Naive B cell (primary cell): ENCODE results near the gene ALDH2. TPM values are rescaled to one million over a fixed set of nuclear protein-coding genes. Genes with fewer than 3 reads are reported as not detected.
"Not testable (repeated sequence)": the region's sequence is repeated elsewhere in the genome, so short reads cannot be mapped to it uniquely, and the experiment has no call there.

Source experiments
- ATAC-seq, 2 donors: fragments of 150-1000 bp; cut with Tn5 transposase; 2 replicates each; pipeline ENCODE4 v1.10.0; 2021; ENCODE audit warnings: low read depth in 2 of 2, mild to moderate bottlenecking in 2 of 2, moderate library complexity in 2 of 2
- DNase-seq: peaks from one replicate; pipeline ENCODE4 v3.0.0; 2022
- H3K27ac Mint-ChIP-seq, 6 donors: one replicate each; pipeline ENCODE4 v1.8.0; 2020 to 2022; ENCODE audit warnings: mild to moderate bottlenecking in 6 of 6, mixed read lengths in 6 of 6, moderate library complexity in 5 of 6, inconsistent platforms in 2 of 6
- H3K27me3 Mint-ChIP-seq, 3 donors: one replicate each; pipeline ENCODE4 v1.8.0; 2021 to 2022; ENCODE audit warnings: mixed read lengths in 3 of 3, mild to moderate bottlenecking in 1 of 3
- H3K36me3 Mint-ChIP-seq, 2 donors: one replicate each; pipeline ENCODE4 v1.8.0; 2020 to 2022; ENCODE audit warnings: mixed read lengths in 2 of 2, inconsistent platforms in 1 of 2, mild to moderate bottlenecking in 1 of 2
- H3K4me1 Mint-ChIP-seq, 3 donors: one replicate each; pipeline ENCODE4 v1.8.0; 2020 to 2022; ENCODE audit warnings: mixed read lengths in 3 of 3, inconsistent platforms in 1 of 3, mild to moderate bottlenecking in 1 of 3, moderate library complexity in 1 of 3
- H3K4me3 Mint-ChIP-seq, 8 donors: one replicate each; pipeline ENCODE4 v1.8.0; 2020 to 2022; ENCODE audit warnings: mild to moderate bottlenecking in 8 of 8, mixed read lengths in 8 of 8, moderate library complexity in 8 of 8, inconsistent platforms in 2 of 8
- H3K9me3 Mint-ChIP-seq, 7 donors: one replicate each; pipeline ENCODE4 v1.8.0; 2020 to 2022; ENCODE audit warnings: mixed read lengths in 7 of 7, mild to moderate bottlenecking in 5 of 7, inconsistent platforms in 2 of 7, moderate library complexity in 1 of 7
- polyA plus RNA-seq, 6 donors: library from polyadenylated mRNA; unstranded; fragments of 300-500 nt; fragmentation: Illumina TruSeq; gene quantifications; one replicate each; pipeline ENCODE4 v1.2.3, GENCODE V29; 2021; ENCODE audit warnings: low read depth in 6 of 6

ALDH2 gene
- polyA plus RNA-seq, 6 donors from 2014 or later: 11.5 to 16.9 (median 13.2) TPM

GRCh38 chr12:111807232-111807631 lies 40.5 kb downstream of the ALDH2 start:
- no peaks in the 10 kb centered on the region for H3K36me3 Mint-ChIP-seq
- no peak for DNase-seq
- H3K4me3 Mint-ChIP-seq: no peak overlapping the region

GRCh38 chr12:111812881-111813741 lies 46.4 kb downstream of the ALDH2 start:
- H3K27me3 Mint-ChIP-seq: peaks cover 0 to 11% (median 0%) of the 10 kb centered on the region in 3 donors
- H3K27ac Mint-ChIP-seq: peak overlapping the region in 1 of 6 donors; percentile 32
- no peak overlapping the region for H3K4me3 Mint-ChIP-seq
- DNase-seq (peak; percentile 63), ATAC-seq (peak; percentile 84 to 89)
- H3K36me3 Mint-ChIP-seq: no peaks in the 10 kb centered on the region
- no peaks in the 10 kb centered on the region for H3K9me3 Mint-ChIP-seq
- peaks cover 8 to 11% (median 9%) of the 10 kb centered on the region in 3 donors for H3K4me1 Mint-ChIP-seq

More at GRCh38 chr12:111807232-111807631, 40.5 kb downstream of the ALDH2 start:
- Mint-ChIP-seq H3K27ac (no peak overlapping the region), H3K9me3 (no peaks in the 10 kb centered on the region), H3K4me1 (peaks cover 0 to 3% (median 0%) of the 10 kb centered on the region in 3 donors), H3K27me3 (no peaks in the 10 kb centered on the region)
- ATAC-seq: no peak

- ATAC-seq: no peak
- peaks cover 0 to 12% (median 5%) of the 10 kb centered on the region in 7 donors for H3K9me3 Mint-ChIP-seq
- DNase-seq: no peak
- no peak overlapping the region for H3K4me3 Mint-ChIP-seq
- H3K27me3 Mint-ChIP-seq: peaks cover 5 to 23% (median 12%) of the 10 kb centered on the region in 3 donors
- H3K27ac Mint-ChIP-seq: no peak overlapping the region
- H3K36me3 Mint-ChIP-seq: peaks cover 5 to 8% of the 10 kb centered on the region in 2 donors
- peaks cover 8 to 11% (median 9%) of the 10 kb centered on the region in 3 donors for H3K4me1 Mint-ChIP-seq
These were observed 49.4 kb downstream of the ALDH2 start for GRCh38 chr12:111816065-111816615.

GRCh38 chr12:111816898-111817297 lies 50.2 kb downstream of the ALDH2 start:
- Mint-ChIP-seq H3K27me3 (peaks cover 5 to 23% (median 16%) of the 10 kb centered on the region in 3 donors), H3K9me3 (peaks cover 0 to 19% (median 7%) of the 10 kb centered on the region in 7 donors), H3K4me1 (peaks cover 6 to 11% (median 8%) of the 10 kb centered on the region in 3 donors)
- H3K27ac Mint-ChIP-seq, H3K4me3 Mint-ChIP-seq, ATAC-seq, DNase-seq, H3K36me3 Mint-ChIP-seq: not testable (repeated sequence)

GRCh38 chr12:111818340-111818739 lies 51.6 kb downstream of the ALDH2 start:
- Mint-ChIP-seq H3K9me3 (peaks cover 0 to 20% (median 7%) of the 10 kb centered on the region in 7 donors), H3K4me1 (peaks cover under 1 to 2% (median 2%) of the 10 kb centered on the region in 3 donors), H3K36me3 (peaks cover 5 to 8% of the 10 kb centered on the region in 2 donors), H3K4me3 (no peak overlapping the region), H3K27ac (no peak overlapping the region), H3K27me3 (peaks cover 5 to 30% (median 16%) of the 10 kb centered on the region in 3 donors)
- no peak for ATAC-seq
- DNase-seq: no peak

GRCh38 chr12:111819191-111820158 lies 52.7 kb downstream of the ALDH2 start:
- peaks cover 0 to 20% (median 7%) of the 10 kb centered on the region in 7 donors for H3K9me3 Mint-ChIP-seq
- peaks cover 5 to 28% (median 16%) of the 10 kb centered on the region in 3 donors for H3K27me3 Mint-ChIP-seq
- no peak overlapping the region for H3K27ac Mint-ChIP-seq
- peaks cover 5 to 8% of the 10 kb centered on the region in 2 donors for H3K36me3 Mint-ChIP-seq
- ATAC-seq (no peak), DNase-seq (no peak)
- H3K4me3 Mint-ChIP-seq: no peak overlapping the region
- H3K4me1 Mint-ChIP-seq: no peaks in the 10 kb centered on the region

GRCh38 chr12:111820828-111821227 lies 54.1 kb downstream of the ALDH2 start:
- not testable (repeated sequence) for ATAC-seq, H3K4me3 Mint-ChIP-seq, H3K27ac Mint-ChIP-seq, DNase-seq, H3K4me1 Mint-ChIP-seq, H3K36me3 Mint-ChIP-seq
- Mint-ChIP-seq H3K9me3 (peaks cover 0 to 20% (median 7%) of the 10 kb centered on the region in 7 donors), H3K27me3 (peaks cover 5 to 30% (median 16%) of the 10 kb centered on the region in 3 donors)

GRCh38 chr12:111822886-111823285 lies 56.2 kb downstream of the ALDH2 start:
- DNase-seq (no peak), ATAC-seq (no peak)
- peaks cover 5 to 27% (median 16%) of the 10 kb centered on the region in 3 donors for H3K27me3 Mint-ChIP-seq
- H3K9me3 Mint-ChIP-seq: peaks cover 0 to 20% (median 7%) of the 10 kb centered on the region in 7 donors
- no peaks in the 10 kb centered on the region for H3K4me1 Mint-ChIP-seq
- H3K36me3 Mint-ChIP-seq: peaks cover 5 to 8% of the 10 kb centered on the region in 2 donors
- H3K4me3 Mint-ChIP-seq: no peak overlapping the region
- no peak overlapping the region for H3K27ac Mint-ChIP-seq

GRCh38 chr12:111823891-111824290 lies 57.2 kb downstream of the ALDH2 start:
- ATAC-seq: no peak
- no peaks in the 10 kb centered on the region for H3K4me1 Mint-ChIP-seq

GRCh38 chr12:111824312-111824711 lies 57.6 kb downstream of the ALDH2 start:
- not testable (repeated sequence) for H3K27ac Mint-ChIP-seq, DNase-seq, H3K4me1 Mint-ChIP-seq, H3K4me3 Mint-ChIP-seq, H3K36me3 Mint-ChIP-seq, ATAC-seq
- Mint-ChIP-seq H3K27me3 (peaks cover 3 to 30% (median 14%) of the 10 kb centered on the region in 3 donors), H3K9me3 (peaks cover 0 to 20% (median 7%) of the 10 kb centered on the region in 7 donors)

More at GRCh38 chr12:111823891-111824290, 57.2 kb downstream of the ALDH2 start:
- Mint-ChIP-seq H3K27me3 (peaks cover 5 to 32% (median 16%) of the 10 kb centered on the region in 3 donors), H3K4me3 (no peak overlapping the region), H3K27ac (no peak overlapping the region), H3K36me3 (peaks cover 5 to 8% of the 10 kb centered on the region in 2 donors), H3K9me3 (peaks cover 0 to 20% (median 7%) of the 10 kb centered on the region in 7 donors)
- DNase-seq: no peak

GRCh38 chr12:111825509-111825908 lies 58.8 kb downstream of the ALDH2 start:
- H3K9me3 Mint-ChIP-seq: peaks cover 0 to 13% (median 7%) of the 10 kb centered on the region in 7 donors
- H3K27ac Mint-ChIP-seq: no peak overlapping the region
- DNase-seq: no peak
- no peak overlapping the region for H3K4me3 Mint-ChIP-seq
- H3K4me1 Mint-ChIP-seq: no peaks in the 10 kb centered on the region
- no peak for ATAC-seq
- peaks cover 0 to 24% (median 5%) of the 10 kb centered on the region in 3 donors for H3K27me3 Mint-ChIP-seq
- H3K36me3 Mint-ChIP-seq: peaks cover 3 to 4% of the 10 kb centered on the region in 2 donors

- Mint-ChIP-seq H3K4me1 (no peaks in the 10 kb centered on the region), H3K27ac (no peak overlapping the region), H3K9me3 (peaks cover 0 to 6% (median 1%) of the 10 kb centered on the region in 7 donors), H3K27me3 (peaks cover 0 to 20% (median 3%) of the 10 kb centered on the region in 3 donors), H3K36me3 (no peaks in the 10 kb centered on the region), H3K4me3 (no peak overlapping the region)
- DNase-seq (no peak), ATAC-seq (no peak)
These were observed 59.6 kb downstream of the ALDH2 start for GRCh38 chr12:111826316-111826715.
